Caco-2 (cell line): Measurements from ENCODE around the gene ZNF341. TPM values are rescaled to one million over a fixed set of nuclear protein-coding genes. Genes with fewer than 3 reads are reported as not detected.

ENCODE experiments used
- BruUV-seq: library from RNA; stranded (reverse); fragments of 400-500 nt; replicated peaks from 2 replicates; lab custom pipeline; 2021; lab: Mats Ljungman, UMichigan
- CTCF ChIA-PET: fragments of 300-600 bp; sonication (Branson Sonifier 250); formaldehyde crosslinking; loops from one replicate; lab custom pipeline; 2022; ENCODE audit warnings: antibody characterized with exemption; lab: Charles Lee
- POLR2A ChIA-PET: fragments of 300-600 bp; sonication (Branson Sonifier 250); formaldehyde crosslinking; loops from one replicate; lab custom pipeline; 2022; ENCODE audit warnings: antibody characterized with exemption; lab: Charles Lee
- DNase-seq, 2 experiments: peaks; one replicate each; pipeline versions ENCODE4 v3.0.0 to v3.0.0-alpha.2; 2020 to 2022
- H3K27me3 ChIP-seq: replicated peaks from 2 replicates; pipeline ENCODE4 v1.6.0; 2011; ENCODE audit warnings: low read length; ENCODE audit not compliant: control insufficient read depth, insufficient read depth
- H3K36me3 ChIP-seq: 2 replicates; pipeline ENCODE4 v1.5.1; 2011; ENCODE audit warnings: low read length; ENCODE audit not compliant: control insufficient read depth, insufficient read depth
- H3K4me1 ChIP-seq: fragments of 250-450 bp; sonication (Bioruptor Pico); 2 replicates; pipeline ENCODE4 v1.5.1; 2020; ENCODE audit warnings: mild to moderate bottlenecking
- H3K4me3 ChIP-seq: 2 replicates; pipeline ENCODE4 v1.5.1; 2011; ENCODE audit warnings: low read depth, mild to moderate bottlenecking, control low read depth, low read length
- H3K9me3 ChIP-seq: fragments of 250-450 bp; sonication (Bioruptor Pico); 2 replicates; pipeline ENCODE4 v1.5.1; 2020; ENCODE audit warnings: mild to moderate bottlenecking, moderate library complexity
- H3K27ac Mint-ChIP-seq: one replicate; pipeline ENCODE4 v1.8.0; 2022; ENCODE audit warnings: mixed read lengths; ENCODE audit not compliant: unreplicated experiment
- H3K27me3 Mint-ChIP-seq: one replicate; pipeline ENCODE4 v1.8.0; 2022; ENCODE audit warnings: mixed read lengths; ENCODE audit not compliant: insufficient read depth, unreplicated experiment
- H3K36me3 Mint-ChIP-seq: one replicate; pipeline ENCODE4 v1.8.0; 2022; ENCODE audit warnings: mild to moderate bottlenecking, mixed read lengths; ENCODE audit not compliant: insufficient read depth, unreplicated experiment
- H3K4me1 Mint-ChIP-seq: one replicate; pipeline ENCODE4 v1.8.0; 2022; ENCODE audit warnings: low read depth, mixed read lengths; ENCODE audit not compliant: unreplicated experiment
- H3K4me3 Mint-ChIP-seq: one replicate; pipeline ENCODE4 v1.8.0; 2022; ENCODE audit warnings: mild to moderate bottlenecking, moderate library complexity, mixed read lengths; ENCODE audit not compliant: unreplicated experiment
- H3K9me3 Mint-ChIP-seq: one replicate; pipeline ENCODE4 v1.8.0; 2022; ENCODE audit warnings: mixed read lengths; ENCODE audit not compliant: unreplicated experiment
- intact Hi-C: fragments of 100-400 bp; cut with micrococcal nuclease; formaldehyde crosslinking; loops from one replicate; pipeline ENCODE4 v1.10.0; 2022; ENCODE audit not compliant: unreplicated experiment
- total RNA-seq: library from RNA; stranded (reverse); gene quantifications from 2 replicates; pipeline ENCODE4 v1.2.3, GENCODE V29; 2022
- TF ChIP-seq, protein P1 (sequence below), 2 experiments: fragments of 200-600 bp in 1 of 2; IDR thresholded peaks; 1 replicate in 1 of 2; 2 replicates in 1 of 2; pipeline versions ENCODE4 v1.5.1 to v1.8.0; 2011 to 2022; ENCODE audit warnings: antibody characterized with exemption in 1 of 2, control low read depth in 1 of 2, inconsistent platforms in 1 of 2, low read depth in 1 of 2, low read length in 1 of 2, mild to moderate bottlenecking in 1 of 2, moderate library complexity in 1 of 2; ENCODE audit not compliant: insufficient read depth in 1 of 2, severe bottlenecking in 1 of 2, unreplicated experiment in 1 of 2

ZNF341 gene
- total RNA-seq, 1 experiment from 2014 or later: 2.9 TPM

DNA sequence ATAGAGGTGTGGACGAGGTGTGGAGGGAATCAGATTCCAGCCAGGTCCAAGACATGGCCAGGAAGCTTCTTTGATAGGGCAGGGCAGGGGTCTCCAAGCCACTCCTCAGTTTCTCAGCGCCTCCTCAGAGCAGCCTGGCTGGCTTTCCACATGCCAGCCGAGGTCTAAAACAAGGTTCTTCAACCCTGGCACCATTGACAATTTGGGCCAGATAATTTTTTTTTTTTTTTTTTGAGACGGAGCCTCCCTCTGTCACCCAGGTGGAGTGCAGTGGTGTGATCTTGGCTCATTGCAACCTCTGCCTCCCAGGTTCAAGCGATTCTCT is 58.0 kb downstream of the ZNF341 start:
- H3K27me3 Mint-ChIP-seq: no peaks in the 10 kb centered on the region
- no peaks in the 10 kb centered on the region for H3K9me3 Mint-ChIP-seq
- Histone ChIP-seq H3K27me3 (no peaks in the 10 kb centered on the region), H3K36me3 (no peaks in the 10 kb centered on the region), H3K9me3 (0 out of 2 replicates have a peak, but pooled peaks cover 7% of the 10 kb centered on the region), H3K4me3 (no peak overlapping the region), H3K4me1 (no peaks in the 10 kb centered on the region)
- H3K4me1 Mint-ChIP-seq: no peaks in the 10 kb centered on the region
- POLR2A ChIA-PET: no interaction called here
- no peaks in the 10 kb centered on the region for H3K36me3 Mint-ChIP-seq
- BruUV-seq: no TSS peak
- TF ChIP-seq, protein P1, sequence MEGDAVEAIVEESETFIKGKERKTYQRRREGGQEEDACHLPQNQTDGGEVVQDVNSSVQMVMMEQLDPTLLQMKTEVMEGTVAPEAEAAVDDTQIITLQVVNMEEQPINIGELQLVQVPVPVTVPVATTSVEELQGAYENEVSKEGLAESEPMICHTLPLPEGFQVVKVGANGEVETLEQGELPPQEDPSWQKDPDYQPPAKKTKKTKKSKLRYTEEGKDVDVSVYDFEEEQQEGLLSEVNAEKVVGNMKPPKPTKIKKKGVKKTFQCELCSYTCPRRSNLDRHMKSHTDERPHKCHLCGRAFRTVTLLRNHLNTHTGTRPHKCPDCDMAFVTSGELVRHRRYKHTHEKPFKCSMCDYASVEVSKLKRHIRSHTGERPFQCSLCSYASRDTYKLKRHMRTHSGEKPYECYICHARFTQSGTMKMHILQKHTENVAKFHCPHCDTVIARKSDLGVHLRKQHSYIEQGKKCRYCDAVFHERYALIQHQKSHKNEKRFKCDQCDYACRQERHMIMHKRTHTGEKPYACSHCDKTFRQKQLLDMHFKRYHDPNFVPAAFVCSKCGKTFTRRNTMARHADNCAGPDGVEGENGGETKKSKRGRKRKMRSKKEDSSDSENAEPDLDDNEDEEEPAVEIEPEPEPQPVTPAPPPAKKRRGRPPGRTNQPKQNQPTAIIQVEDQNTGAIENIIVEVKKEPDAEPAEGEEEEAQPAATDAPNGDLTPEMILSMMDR (IDR thresholded peaks at IDR 0.05; ENCODE audit: insufficient read depth in 1 of 2, low read depth in 1 of 2, low read length in 1 of 2, severe bottlenecking in 1 of 2, unreplicated experiment in 1 of 2): no peak
- no peak overlapping the region for H3K4me3 Mint-ChIP-seq
- no peak for DNase-seq
- H3K27ac Mint-ChIP-seq: no peak overlapping the region
- CTCF ChIA-PET: no interaction called here
- intact Hi-C loops: no loop called here

DNA sequence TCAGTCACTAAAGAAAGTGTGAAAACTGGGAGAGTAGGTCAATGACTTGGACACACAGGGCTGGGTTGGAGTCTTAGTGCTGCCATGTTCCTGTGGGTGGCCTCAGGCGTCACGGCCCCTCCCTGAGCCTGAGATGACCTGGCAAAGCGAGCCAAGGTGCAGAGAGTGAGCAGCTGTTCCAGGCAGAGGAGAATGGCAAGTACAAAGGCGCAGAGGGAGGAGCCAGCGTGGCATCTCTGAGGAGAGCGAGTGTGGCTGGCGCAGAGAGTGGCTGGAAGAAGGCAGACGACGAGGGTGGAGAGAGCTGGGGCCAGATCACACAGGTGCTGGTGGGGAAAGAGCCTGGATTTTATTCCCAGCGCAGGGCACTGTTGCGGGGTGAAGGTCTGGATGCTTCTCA is 58.8 kb downstream of the ZNF341 start:
- CTCF ChIA-PET: interaction anchor here (0.6 kb wide), 1 partner anchor 483 kb away, joined by 3 read pairs; no protein-coding TSS in a partner anchor
- TF ChIP-seq, protein P1 (IDR thresholded peaks at IDR 0.05; ENCODE audit: insufficient read depth in 1 of 2, low read depth in 1 of 2, low read length in 1 of 2, severe bottlenecking in 1 of 2, unreplicated experiment in 1 of 2): no peak
- peak overlapping the region; percentile 34 for H3K27ac Mint-ChIP-seq
- H3K9me3 ChIP-seq: 0 out of 2 replicates have a peak, but pooled peaks cover 7% of the 10 kb centered on the region
- no peak overlapping the region for H3K4me3 ChIP-seq
- no peak overlapping the region for H3K4me3 Mint-ChIP-seq
- H3K27me3 ChIP-seq: no peaks in the 10 kb centered on the region
- intact Hi-C loops: no loop called here
- H3K36me3 ChIP-seq: no peaks in the 10 kb centered on the region
- H3K27me3 Mint-ChIP-seq: no peaks in the 10 kb centered on the region
- no peaks in the 10 kb centered on the region for H3K9me3 Mint-ChIP-seq
- BruUV-seq: no TSS peak
- no peaks in the 10 kb centered on the region for H3K36me3 Mint-ChIP-seq
- peaks cover 2% of the 10 kb centered on the region for H3K4me1 ChIP-seq
- peaks cover 4% of the 10 kb centered on the region for H3K4me1 Mint-ChIP-seq
- DNase-seq: no peak
- POLR2A ChIA-PET: no interaction called here

DNA sequence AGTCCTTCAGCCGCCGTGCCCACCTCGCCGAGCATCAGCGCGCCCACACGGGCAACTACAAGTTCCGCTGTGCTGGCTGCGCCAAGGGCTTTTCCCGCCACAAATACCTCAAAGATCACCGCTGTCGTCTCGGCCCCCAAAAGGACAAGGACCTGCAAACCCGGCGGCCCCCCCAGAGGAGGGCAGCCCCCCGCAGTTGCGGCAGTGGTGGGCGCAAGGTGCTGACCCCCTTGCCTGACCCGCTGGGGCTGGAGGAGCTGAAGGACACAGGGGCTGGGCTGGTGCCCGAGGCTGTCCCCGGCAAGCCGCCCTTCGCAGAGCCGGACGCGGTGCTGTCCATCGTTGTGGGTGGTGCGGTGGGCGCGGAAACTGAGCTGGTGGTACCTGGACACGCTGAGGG is 59.2 kb downstream of the ZNF341 start:
- Mint-ChIP-seq H3K36me3 (no peaks in the 10 kb centered on the region), H3K27me3 (no peaks in the 10 kb centered on the region), H3K4me3 (no peak overlapping the region), H3K4me1 (peaks cover 8% of the 10 kb centered on the region), H3K27ac (peak overlapping the region; percentile 34), H3K9me3 (no peaks in the 10 kb centered on the region)
- no peaks in the 10 kb centered on the region for H3K27me3 ChIP-seq
- intact Hi-C loops: no loop called here
- TF ChIP-seq, protein P1 (IDR thresholded peaks at IDR 0.05; ENCODE audit: insufficient read depth in 1 of 2, low read depth in 1 of 2, low read length in 1 of 2, severe bottlenecking in 1 of 2, unreplicated experiment in 1 of 2): no peak
- no TSS peak for BruUV-seq
- ChIA-PET POLR2A (no interaction called here), CTCF (interaction anchor here (0.6 to 1.4 kb wide), 2 partner anchors 277 to 484 kb away, joined by 3 to 4 read pairs; no protein-coding TSS in a partner anchor)
- H3K4me1 ChIP-seq: peaks cover 7% of the 10 kb centered on the region
- 0 out of 2 replicates have a peak, but pooled peaks cover 7% of the 10 kb centered on the region for H3K9me3 ChIP-seq
- H3K4me3 ChIP-seq: no peak overlapping the region
- no peak for DNase-seq
- H3K36me3 ChIP-seq: no peaks in the 10 kb centered on the region
